Esophagus muscularis mucosa (tissue), 4 donors: ENCODE data around the gene PNMA8C. TPM values are rescaled to one million over a fixed set of nuclear protein-coding genes. Genes with fewer than 3 reads are reported as not detected.

Source experiments
- DNase-seq: peaks from one replicate; pipeline ENCODE4 v3.0.0-alpha.2; 2017; ENCODE audit errors: extremely low spot score
- H3K27ac ChIP-seq, 4 donors: fragments of 200-600 bp; sonication (generic); replicated peaks in 1 of 4; 1 replicate in 3 of 4; 2 replicates in 1 of 4; pipeline ENCODE4 v1.5.1; 2016 to 2019; ENCODE audit warnings: mild to moderate bottlenecking in 1 of 4
- H3K27me3 ChIP-seq, 4 donors: fragments of 200-600 bp; sonication (generic); one replicate each; pipeline versions ENCODE4 v1.5.1 to v1.6.0; 2016 to 2019
- H3K36me3 ChIP-seq, 4 donors: fragments of 200-600 bp; sonication (generic); one replicate each; pipeline ENCODE4 v1.5.1; 2016 to 2019
- H3K4me1 ChIP-seq, 4 donors: fragments of 200-600 bp; sonication (generic); one replicate each; pipeline ENCODE4 v1.5.1; 2016 to 2019
- H3K4me3 ChIP-seq, 4 donors: fragments of 200-600 bp; sonication (generic); 1 replicate in 2 of 4; 2 replicates in 2 of 4; pipeline ENCODE4 v1.5.1; 2016 to 2019; ENCODE audit warnings: mild to moderate bottlenecking in 4 of 4, moderate library complexity in 1 of 4
- H3K9me3 ChIP-seq, 4 donors: fragments of 200-600 bp; sonication (generic); 1 replicate in 3 of 4; 2 replicates in 1 of 4; pipeline ENCODE4 v1.5.1; 2016 to 2019
- CTCF ChIP-seq, 3 experiments: fragments of 200-600 bp in 2 of 3; fragments of 450-650 bp in 1 of 3; sonication (generic) in 2 of 3; IDR thresholded peaks; one replicate each; pipeline ENCODE4 v1.5.1; 2017 to 2019; ENCODE audit warnings: antibody characterized with exemption in 3 of 3, mild to moderate bottlenecking in 2 of 3, moderate library complexity in 1 of 3
- EP300 ChIP-seq: sonication (generic); formaldehyde crosslinking; IDR thresholded peaks from one replicate; pipeline ENCODE4 v1.6.1; 2017; ENCODE audit warnings: antibody characterized with exemption
- POLR2A ChIP-seq: fragments of 450-650 bp; IDR thresholded peaks from one replicate; pipeline ENCODE4 v1.6.1; 2017; ENCODE audit warnings: antibody characterized with exemption, moderate library complexity, mild to moderate bottlenecking, low read depth
- POLR2AphosphoS5 ChIP-seq, 2 donors: sonication (generic); formaldehyde crosslinking; IDR thresholded peaks; one replicate each; pipeline ENCODE4 v1.6.1; 2017; ENCODE audit warnings: antibody characterized with exemption in 2 of 2
- WGBS: methylation state at CpG from one replicate; pipeline ENCODE4 v1.1.5; 2018; 5-methylcytosine and 5-hydroxymethylcytosine counted together
- intact Hi-C: fragments of 100-400 bp; cut with DNase I; formaldehyde crosslinking; loops from one replicate; pipeline ENCODE4 v1.15.1; 2023
- total RNA-seq, 4 donors: library from RNA; depleted of rRNA; stranded (reverse); fragments of >200 nt; gene quantifications; one replicate each; pipeline versions ENCODE4 v1.1.0 to v1.2.1, GENCODE V29; 2016

The PNMA8C gene
- total RNA-seq, 4 donors from 2014 or later: 0.13 to 0.42 (median 0.17) TPM

GRCh38 chr19:46450737-46451136 is 22.0 kb upstream of the PNMA8C start:
- DNase-seq: no peak
- H3K4me1 ChIP-seq: no peaks in the 10 kb centered on the region
- no peak overlapping the region for H3K27ac ChIP-seq
- TF ChIP-seq POLR2A (no peak), CTCF (IDR thresholded peaks at IDR 0.05) (no peak), POLR2AphosphoS5 (IDR thresholded peaks at IDR 0.05) (no peak), EP300 (no peak)
- H3K4me3 ChIP-seq: no peak overlapping the region
- no peaks in the 10 kb centered on the region for H3K9me3 ChIP-seq
- H3K27me3 ChIP-seq: no peaks in the 10 kb centered on the region
- 83% methylated on average over 5 of the region's 5 CpGs for WGBS
- intact Hi-C loops: no loop called here
- no peaks in the 10 kb centered on the region for H3K36me3 ChIP-seq

- intact Hi-C loops: no loop called here
- Histone ChIP-seq H3K27me3 (no peaks in the 10 kb centered on the region), H3K27ac (no peak overlapping the region), H3K4me3 (no peak overlapping the region), H3K9me3 (no peaks in the 10 kb centered on the region), H3K36me3 (no peaks in the 10 kb centered on the region), H3K4me1 (no peaks in the 10 kb centered on the region)
- TF ChIP-seq EP300: no peak
- no peak for TF ChIP-seq POLR2A
- no peak for TF ChIP-seq CTCF (IDR thresholded peaks at IDR 0.05)
- TF ChIP-seq POLR2AphosphoS5 (IDR thresholded peaks at IDR 0.05): no peak
- no peak for DNase-seq
- WGBS: 60% methylated on average over 7 of the region's 7 CpGs
These were observed 20.5 kb upstream of the PNMA8C start for GRCh38 chr19:46449228-46449627.

- no peak for DNase-seq
- H3K27me3 ChIP-seq: no peaks in the 10 kb centered on the region
- H3K36me3 ChIP-seq: no peaks in the 10 kb centered on the region
- H3K27ac ChIP-seq: no peak overlapping the region
- H3K4me1 ChIP-seq: peaks cover 0 to 1% (median 0%) of the 10 kb centered on the region in 4 donors
- no peak for TF ChIP-seq POLR2A
- 93% methylated on average over 10 of the region's 10 CpGs for WGBS
- H3K4me3 ChIP-seq: no peak overlapping the region
- intact Hi-C loops: no loop called here
- no peaks in the 10 kb centered on the region for H3K9me3 ChIP-seq
These were observed 19.9 kb upstream of the PNMA8C start for GRCh38 chr19:46448601-46449000.

DNA sequence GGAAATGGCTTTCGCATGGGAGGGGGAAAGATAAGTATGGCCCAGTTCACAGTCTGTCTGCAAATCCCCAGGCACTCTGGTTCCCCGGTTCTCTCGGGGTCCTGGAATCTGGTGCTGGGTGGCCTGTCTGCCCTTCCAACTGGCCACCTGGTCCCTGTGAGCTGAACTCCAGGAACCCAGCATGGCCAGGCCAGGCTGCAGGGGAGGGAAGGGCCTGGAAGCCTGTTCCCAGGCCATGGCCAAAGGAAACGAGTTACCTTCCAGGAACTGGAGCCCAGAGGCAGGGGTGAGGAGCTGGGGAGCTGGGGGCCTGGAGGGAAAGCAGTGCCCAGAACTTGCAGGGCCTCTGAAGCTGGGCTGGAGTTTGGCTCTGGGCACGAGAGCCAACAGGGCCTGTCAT is 19.1 kb upstream of the PNMA8C start:
- Histone ChIP-seq H3K36me3 (no peaks in the 10 kb centered on the region), H3K4me3 (no peak overlapping the region), H3K27me3 (no peaks in the 10 kb centered on the region), H3K27ac (no peak overlapping the region), H3K9me3 (no peaks in the 10 kb centered on the region), H3K4me1 (peaks cover 4 to 9% (median 6%) of the 10 kb centered on the region in 4 donors)
- TF ChIP-seq CTCF (IDR thresholded peaks at IDR 0.05): no peak
- no peak for TF ChIP-seq POLR2AphosphoS5 (IDR thresholded peaks at IDR 0.05)
- no peak for TF ChIP-seq EP300
- no peak for TF ChIP-seq POLR2A
- no peak for DNase-seq
- intact Hi-C loops: no loop called here
- WGBS: 62% methylated on average over 5 of the region's 5 CpGs

GRCh38 chr19:46447006-46447405 is 18.3 kb upstream of the PNMA8C start:
- Histone ChIP-seq H3K27me3 (no peaks in the 10 kb centered on the region), H3K4me3 (no peak overlapping the region), H3K9me3 (no peaks in the 10 kb centered on the region), H3K4me1 (peaks cover 5 to 16% (median 13%) of the 10 kb centered on the region in 4 donors), H3K27ac (no peak overlapping the region), H3K36me3 (no peaks in the 10 kb centered on the region)
- WGBS: 64% methylated on average over 3 of the region's 3 CpGs
- intact Hi-C loops: no loop called here
- no peak for DNase-seq
- TF ChIP-seq POLR2A (no peak), EP300 (no peak), CTCF (IDR thresholded peaks at IDR 0.05) (no peak), POLR2AphosphoS5 (IDR thresholded peaks at IDR 0.05) (no peak)
